Skeletal muscle cell (primary cell): ENCODE results near the gene FEV.
A peak's percentile ranks its signal among the peaks of the same experiment; 100 is the strongest.

Experiments
- DNase-seq: peaks from one replicate; pipeline ENCODE4 v3.0.0-alpha.2; 2010; ENCODE audit warnings: low read depth
- H3K4me3 ChIP-seq: 2 replicates; pipeline ENCODE4 v1.5.1; 2011; ENCODE audit warnings: low read depth, mild to moderate bottlenecking, control low read depth, low read length, moderate library complexity

The FEV gene

DNA sequence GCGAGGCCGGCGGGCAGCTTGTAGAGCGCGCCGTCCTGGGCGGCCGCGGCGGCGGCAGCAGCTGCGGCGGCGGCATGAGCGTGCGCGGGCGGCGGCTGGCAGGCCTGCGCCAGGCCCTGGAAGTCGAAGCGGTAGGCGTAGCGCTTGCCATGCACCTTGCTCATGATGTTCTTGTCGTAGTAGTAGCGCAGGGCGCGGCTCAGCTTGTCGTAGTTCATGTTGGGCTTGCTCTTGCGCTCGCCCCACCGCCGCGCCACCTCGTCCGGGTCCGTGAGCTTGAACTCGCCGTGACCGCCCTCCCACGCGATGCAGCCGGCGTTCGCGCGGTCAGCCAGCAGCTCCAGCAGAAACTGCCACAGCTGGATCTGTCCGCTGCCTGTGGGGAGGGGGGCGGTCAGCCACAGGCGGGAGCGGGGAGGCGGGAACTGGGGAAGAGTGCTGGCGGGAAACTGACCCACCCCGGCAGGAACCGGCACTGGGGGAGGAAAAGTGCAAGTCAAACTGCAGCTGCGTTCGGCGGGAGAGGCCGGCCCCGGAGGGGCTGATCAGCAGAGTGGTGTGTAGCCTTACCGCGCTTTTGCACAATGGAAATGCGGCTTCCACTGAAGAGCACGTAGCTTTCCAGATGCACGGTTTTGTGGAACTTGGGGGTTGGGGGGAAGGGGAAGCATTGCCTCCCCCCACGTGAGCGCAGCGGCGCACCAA lies 3.0 kb downstream of the FEV start:
- H3K4me3 ChIP-seq, result peak overlapping the region; percentile 20
- no peak for DNase-seq

DNA sequence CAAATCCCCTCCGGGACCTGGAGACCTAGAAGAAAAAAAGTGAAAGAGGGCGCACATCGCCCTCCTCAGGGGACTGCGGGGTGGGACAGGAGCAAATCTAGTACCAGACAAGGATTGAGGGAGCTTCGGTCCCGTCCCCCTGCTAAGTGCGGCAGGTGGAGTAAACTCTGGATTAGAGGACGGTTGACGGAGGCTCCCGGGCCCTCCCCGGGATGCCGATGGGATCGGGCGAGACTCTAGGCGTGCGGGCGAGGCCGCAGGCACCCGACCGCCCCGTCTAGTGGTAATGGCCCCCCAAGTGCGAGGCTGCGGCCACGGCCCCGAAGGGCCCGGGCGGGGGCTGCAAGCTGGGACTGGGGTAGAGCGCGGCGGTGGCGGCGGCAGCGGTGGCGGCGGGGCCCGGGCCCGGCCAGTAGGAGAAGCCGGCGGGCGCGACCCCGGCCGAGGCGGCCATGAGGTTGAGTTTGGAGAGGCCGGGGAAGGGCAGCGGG lies 3.5 kb downstream of the FEV start:
- H3K4me3 ChIP-seq, result no peak overlapping the region

DNA sequence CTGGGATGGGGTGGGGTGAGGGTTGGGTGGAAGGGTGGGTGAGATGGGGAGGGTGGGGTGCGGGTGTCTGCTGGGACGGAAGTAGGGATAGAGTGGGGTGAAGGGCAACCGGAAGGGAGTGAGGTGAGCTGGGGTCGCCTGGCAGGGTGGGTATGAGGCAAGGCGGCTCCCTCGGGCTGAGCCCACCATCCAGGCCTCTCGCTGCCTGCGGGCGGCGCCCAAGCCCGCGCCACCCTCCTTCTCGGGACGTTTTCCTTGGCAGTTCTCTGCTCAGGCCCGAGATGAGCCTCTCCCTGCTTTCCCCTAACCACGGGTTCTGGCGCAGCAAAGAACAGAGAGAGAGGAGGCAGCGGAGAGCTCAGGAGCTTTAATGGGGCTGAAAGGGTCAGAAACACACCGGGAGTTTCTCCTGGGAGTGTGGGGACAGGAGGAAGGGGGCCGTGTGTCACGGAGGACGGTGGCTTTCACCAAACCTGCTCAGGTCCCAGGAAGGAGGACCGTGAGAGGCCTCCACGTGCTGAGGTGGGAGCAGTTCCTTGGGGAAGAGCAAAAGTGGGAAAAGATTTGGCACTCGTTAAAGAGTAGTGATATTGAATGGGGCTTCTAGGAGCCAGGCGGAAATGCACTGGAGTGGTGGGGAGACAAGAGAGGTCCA lies 4.1 kb downstream of the FEV start:
- H3K4me3 ChIP-seq, result no peak overlapping the region
- DNase-seq, result no peak

More for the DNA sequence above, 3.5 kb downstream of the FEV start:
- DNase-seq, result no peak

DNA sequence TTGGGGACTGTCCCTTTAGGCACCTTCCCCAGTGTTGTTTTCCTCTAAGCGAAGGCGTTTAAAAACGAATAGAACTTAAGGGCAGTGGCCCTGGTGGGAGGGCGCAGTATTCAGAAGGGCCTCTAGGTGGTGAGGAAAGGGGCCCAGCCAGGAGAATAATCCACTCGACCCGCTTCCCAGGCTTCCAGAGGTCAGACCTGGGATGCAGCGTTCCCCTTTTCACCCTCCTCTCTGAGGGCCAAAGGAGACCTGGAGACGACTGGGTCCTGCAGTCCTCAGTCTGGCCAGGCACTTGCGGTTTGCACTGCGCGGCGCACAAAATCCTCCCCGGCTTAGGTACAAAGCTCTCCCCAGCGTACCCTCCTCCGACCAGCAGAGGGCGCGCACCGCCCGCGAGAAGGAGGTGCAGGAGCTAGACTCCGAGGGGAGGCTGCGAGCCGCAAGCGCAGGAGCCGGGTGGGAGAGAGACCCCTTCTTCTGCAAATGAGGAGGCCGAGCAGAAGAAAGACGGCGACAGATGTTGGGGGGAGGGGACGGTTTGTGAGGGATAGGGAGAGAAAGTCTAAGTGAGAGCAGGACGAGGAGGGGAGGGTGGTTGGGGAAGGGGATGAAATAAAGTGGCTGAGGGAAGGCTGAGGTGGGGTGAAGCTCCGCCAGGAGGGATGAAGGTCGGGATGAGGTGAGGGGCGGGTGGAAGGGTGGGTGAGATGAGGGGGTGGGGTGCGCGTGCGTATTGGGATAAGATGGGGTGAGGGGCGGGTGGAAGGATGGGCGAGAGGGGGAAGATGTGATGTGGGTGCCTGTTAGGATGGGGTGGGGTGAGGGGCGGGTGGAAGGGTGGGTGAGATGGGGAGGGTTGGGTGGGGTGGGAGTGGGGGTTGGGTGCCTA lies 4.9 kb downstream of the FEV start:
- no peak for DNase-seq
- peak overlapping the region; percentile 20 for H3K4me3 ChIP-seq

DNA sequence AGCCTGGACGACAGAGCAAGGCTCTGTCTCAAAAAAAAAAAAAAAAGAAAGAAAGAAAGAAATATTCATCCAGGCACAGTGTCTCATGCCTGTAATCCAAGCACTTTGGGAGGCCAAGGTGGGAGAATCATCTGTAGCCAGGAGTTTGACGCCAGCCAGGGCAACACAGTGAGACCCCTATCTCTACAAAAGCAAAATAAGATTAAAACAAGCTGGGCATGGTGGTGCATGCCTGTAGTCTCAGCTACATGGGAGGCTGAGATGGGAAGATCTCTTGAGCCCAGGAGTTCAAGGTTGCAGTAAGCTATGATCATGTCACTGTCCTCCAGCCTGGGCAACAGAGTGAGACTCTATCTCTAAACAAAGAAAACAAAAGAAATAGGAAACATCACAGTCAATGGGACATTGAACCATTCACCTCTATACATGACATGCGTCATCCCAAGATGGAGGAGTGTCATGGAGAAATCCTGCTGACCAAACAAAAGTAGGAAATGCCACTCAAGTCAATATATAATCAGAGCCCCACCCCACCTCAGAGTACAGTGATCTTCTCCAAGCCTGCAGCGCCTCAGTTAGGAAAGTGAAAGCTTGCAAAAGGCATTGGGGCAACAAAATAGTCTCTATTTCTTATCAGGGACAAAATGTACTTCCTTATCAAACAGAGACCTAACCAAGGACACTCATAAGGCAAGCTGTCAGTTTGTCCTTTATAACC lies 9.8 kb downstream of the FEV start:
- no peak overlapping the region for H3K4me3 ChIP-seq
- no peak for DNase-seq

DNA sequence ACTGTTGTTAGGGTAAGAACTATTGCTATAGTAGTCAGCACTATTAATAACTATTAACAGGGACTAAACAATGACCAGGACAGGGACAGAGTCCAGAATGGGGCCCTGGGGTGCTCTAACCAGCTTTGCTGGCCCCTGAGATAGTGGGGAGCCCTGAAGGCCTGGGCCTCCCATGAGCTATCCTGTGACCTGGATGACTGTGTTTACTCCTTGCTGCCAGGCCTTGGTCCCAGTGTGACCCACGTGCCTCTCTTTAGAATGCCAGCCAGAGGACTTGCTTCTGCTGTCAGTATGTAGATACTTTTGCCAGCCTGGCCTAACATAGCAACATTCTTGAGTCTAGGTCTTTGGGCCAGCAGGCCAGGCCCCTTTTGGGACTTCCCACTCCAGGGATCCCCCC lies 14.1 kb downstream of the FEV start:
- no peak overlapping the region for H3K4me3 ChIP-seq
- DNase-seq, result no peak

DNA sequence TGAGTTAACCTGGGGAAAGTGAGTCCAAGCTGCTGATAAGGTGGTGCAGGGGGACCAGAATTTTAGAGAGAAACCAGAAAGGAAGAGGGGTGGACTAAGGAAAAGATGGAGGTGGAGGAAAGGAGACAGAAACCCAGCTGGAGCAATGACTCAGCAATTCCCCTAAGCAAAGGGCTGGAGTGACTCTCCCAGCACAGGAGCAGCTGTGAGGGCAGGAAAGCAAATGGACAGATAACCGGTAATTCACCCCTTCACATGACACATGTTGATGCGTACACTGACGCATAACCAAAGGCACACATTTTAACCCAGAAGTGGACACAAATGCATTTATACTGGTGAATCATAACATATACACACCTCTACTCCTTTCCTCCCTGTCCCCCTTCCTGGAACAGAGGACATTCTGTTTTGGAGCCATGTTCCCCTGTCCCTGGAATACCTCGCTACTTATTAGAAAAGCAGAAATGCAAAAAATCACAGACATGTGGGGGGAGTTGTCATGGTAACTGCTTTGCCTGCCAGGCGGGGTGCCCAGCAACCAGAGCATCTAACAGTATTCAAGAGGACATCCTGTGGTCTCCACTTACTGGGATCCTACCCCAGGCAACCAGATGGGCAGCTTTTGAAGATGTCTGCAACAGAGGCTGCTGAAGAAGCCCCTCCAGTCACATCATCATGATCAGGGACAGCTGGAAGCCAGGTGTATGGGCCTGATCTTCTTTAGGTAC lies 20.8 kb downstream of the FEV start:
- no peak overlapping the region for H3K4me3 ChIP-seq
- DNase-seq, result peak; percentile 35

DNA sequence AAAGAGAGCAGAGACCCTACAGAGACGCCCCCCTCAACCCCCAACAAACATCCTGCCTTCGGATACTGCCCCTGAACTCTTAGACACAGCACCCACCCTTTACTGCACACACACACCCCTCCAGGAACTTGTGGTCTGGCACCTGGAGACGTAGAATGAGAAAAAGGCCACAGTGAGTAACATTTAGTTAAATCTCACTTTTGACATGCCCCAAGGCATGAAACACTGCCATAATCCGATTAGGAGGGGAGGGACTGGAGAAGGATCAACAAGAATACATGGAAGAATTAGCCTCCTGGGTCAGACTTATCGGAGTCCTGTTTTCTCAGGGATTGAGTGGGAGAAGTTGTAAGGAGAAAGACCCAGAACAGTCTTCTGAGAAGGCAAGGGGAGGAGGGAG lies 21.4 kb downstream of the FEV start:
- DNase-seq, result no peak

DNA sequence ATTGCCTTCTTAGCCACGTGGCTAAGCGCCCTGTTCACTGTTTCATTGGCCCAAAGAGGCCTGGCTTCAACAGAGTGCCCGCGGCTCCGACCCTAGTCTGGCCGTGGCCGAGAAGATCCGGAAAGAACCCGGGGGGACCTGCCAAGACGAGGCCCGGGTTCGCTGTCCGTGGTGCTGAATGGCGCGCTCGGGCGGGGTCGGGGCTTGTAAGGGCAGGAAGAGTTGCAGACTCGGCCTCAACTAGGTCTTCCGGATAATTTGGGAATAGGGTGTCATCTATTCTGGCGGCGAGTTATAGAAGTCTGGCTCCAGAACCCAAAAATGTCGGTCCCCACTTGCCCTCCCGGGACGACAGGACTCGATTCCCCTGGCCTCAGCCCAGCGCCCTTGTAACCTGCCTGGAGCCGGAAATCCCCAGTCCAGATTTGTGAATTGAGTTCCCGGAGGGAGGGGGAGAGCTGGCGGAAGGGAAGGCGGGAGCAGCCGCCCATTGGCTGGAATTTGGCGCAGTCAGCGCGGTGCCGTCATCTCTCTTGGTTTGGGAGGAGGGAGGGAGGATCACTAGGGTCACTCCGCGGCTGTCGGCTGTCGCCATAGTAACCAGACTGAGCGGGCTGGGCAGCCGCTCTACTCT lies 22.0 kb downstream of the FEV start:
- H3K4me3 ChIP-seq, result peak overlapping the region; percentile 28
- DNase-seq, result no peak

More for the DNA sequence above, 21.4 kb downstream of the FEV start:
- H3K4me3 ChIP-seq, result no peak overlapping the region

DNA sequence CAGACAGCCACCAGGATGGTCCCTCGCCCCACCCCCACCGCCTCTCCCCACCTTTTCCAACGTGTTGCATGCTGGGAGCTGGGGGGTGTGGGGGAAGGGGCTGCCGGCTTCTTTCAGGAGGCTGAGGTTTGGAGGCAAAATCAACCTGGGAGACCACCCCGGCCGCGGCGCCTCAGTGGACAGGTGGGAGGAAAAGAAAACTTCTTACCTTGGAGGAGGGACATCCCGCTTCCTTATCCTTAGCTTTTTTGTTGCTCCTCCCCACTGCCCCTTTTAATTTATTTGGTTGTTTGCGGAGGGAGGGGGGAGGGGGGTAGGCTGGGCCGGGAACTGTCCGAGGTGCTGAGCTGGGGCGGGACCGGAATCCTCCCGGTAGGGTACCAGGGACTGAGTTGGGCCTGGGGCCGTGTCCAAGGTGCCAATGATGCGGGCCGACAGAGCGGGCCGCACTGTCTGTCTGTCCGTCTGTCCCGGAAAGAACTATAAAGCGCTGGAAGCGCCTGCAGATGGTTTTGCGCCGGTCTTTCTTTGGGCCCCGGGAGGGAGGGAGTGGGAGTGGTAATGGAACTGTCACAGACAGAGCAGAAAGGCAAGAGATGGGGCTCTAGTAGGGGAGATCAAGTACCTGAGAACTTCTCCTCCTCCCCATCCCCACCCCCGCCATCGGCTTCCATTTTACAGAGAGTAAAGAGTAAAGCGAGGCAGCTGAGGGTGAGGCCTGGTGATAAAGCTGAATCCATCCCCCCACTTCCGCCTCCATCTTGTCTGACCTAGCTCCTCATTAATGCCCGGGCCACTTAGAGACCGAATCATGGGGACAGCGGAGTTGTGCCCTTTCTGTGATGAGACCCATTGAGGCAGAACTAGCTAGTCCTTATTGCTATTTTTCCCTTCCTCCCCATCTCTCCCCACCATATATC lies 23.1 kb downstream of the FEV start:
- H3K4me3 ChIP-seq, result no peak overlapping the region
- no peak for DNase-seq

DNA sequence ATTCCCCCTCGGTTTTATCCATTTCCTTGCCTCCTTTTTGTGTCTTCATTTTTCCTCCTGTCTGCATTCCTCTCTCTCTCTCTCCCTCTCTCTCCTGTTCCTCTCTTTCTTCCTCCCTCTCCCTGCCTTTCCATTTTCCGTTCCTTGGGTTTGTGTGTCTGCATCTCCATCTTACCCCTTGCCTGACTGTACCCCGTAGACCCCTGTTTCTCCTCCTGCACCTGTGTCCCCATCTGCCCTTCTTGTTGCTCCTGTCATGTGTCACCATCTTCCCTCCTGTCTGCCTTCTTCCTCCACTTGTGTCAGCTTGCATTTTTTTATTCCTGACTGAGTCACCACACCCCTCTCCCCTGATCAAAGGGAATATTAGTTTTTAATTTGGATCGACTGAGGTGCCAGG lies 23.8 kb downstream of the FEV start:
- no peak overlapping the region for H3K4me3 ChIP-seq
- DNase-seq, result no peak

DNA sequence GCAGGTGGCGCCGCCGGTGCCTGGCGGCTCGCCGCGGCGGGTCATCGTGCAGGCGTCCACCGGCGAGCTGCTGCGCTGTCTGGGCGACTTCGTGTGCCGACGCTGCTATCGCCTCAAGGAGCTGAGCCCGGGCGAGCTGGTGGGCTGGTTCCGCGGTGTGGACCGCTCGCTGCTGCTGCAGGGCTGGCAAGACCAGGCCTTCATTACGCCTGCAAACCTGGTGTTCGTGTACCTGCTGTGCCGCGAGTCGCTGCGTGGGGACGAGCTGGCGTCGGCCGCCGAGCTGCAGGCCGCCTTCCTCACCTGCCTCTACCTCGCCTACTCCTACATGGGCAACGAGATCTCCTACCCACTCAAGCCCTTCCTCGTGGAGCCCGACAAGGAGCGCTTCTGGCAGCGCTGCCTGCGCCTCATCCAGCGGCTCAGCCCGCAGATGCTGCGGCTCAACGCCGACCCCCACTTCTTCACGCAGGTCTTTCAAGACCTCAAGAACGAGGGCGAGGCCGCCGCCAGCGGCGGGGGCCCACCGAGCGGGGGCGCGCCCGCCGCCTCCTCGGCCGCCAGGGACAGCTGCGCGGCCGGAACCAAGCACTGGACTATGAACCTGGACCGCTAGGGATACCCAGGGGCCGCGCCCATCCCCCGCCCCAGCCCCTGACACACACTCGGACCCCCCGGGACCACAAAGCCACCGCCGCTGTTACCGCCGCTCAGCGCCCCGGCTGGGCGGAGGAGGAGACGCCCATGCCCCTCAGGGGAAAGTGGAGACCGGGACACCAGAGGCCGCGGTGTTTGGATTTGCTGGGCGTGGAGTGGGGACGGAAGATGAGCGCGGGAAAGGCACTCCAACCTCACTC lies 24.4 kb downstream of the FEV start:
- H3K4me3 ChIP-seq, result no peak overlapping the region
- no peak for DNase-seq

DNA sequence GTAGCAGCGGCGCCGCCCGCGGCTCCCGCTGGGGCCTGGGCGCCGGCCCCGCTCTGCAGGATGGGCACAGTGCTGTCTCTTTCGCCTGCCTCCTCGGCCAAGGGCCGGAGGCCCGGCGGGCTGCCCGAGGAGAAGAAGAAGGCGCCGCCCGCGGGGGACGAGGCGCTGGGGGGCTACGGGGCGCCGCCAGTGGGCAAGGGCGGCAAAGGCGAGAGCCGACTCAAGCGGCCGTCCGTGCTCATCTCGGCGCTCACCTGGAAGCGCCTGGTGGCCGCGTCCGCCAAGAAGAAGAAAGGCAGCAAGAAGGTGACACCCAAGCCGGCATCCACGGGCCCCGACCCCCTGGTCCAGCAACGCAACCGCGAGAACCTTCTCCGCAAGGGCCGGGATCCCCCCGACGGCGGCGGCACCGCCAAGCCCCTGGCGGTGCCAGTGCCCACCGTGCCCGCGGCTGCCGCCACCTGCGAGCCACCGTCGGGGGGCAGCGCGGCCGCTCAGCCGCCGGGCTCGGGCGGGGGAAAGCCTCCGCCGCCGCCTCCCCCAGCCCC lies 25.1 kb downstream of the FEV start:
- H3K4me3 ChIP-seq, result peak overlapping the region; percentile 45

DNA sequence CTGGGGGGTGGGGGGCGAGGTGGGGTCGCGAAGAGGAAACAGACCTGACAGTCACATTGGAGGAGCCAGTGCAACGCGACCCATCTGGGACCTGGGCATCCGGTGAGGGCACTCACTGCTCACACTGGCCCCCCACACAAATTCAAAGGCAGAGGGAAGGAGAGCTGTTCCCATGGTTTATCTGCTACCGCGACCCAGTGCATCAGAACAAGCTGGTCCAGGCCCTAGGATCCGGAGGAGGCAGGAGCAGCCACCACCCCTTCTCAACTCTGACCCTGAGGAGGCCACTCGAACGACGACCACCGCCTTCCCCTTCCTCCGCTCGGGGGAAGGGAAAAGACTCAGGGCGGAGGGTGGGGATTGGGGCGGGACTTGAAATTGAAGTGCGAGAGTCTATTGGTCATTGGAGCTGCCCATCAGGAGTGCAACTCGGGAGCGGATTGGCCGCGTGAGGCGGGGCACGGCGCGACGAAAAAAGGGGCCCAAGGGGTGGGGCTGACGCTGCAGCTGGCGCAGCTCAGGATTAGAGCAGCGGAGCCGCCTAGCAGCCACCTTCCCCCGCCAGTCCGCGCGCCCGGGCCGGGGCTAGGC lies 25.7 kb downstream of the FEV start, which contains the start of gene CDK5R2:
Gene CDK5R2, plus strand, starts transcription at position 526 of the 591 bp plus-strand sequence. CDS start 155 bp downstream, outside the sequence.
- peak within 1 kb of the TSS; percentile 45 for H3K4me3 ChIP-seq
- peak; percentile 26 for DNase-seq

More for the DNA sequence above, 25.1 kb downstream of the FEV start:
- DNase-seq, result no peak

DNA sequence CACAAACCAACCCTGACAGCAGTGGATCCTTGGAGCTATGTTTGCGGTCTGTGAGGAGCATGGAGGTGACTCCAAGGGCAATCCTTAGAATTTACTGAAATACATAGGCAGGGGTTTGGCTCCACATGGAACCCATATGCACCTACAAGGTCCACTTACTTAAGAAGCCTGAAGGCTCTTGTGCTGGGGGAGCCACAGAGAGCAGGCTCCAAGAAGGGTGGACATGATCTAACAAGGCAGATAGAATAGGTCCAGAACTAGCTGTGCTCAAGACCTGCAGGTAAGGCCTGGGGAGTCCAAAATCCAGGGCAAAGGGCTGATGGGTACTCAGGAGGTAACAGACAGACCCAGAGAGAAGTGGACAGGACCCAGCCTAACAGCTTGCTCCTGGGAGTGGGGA lies 26.7 kb downstream of the FEV start:
- no peak for DNase-seq
- H3K4me3 ChIP-seq, result no peak overlapping the region

DNA sequence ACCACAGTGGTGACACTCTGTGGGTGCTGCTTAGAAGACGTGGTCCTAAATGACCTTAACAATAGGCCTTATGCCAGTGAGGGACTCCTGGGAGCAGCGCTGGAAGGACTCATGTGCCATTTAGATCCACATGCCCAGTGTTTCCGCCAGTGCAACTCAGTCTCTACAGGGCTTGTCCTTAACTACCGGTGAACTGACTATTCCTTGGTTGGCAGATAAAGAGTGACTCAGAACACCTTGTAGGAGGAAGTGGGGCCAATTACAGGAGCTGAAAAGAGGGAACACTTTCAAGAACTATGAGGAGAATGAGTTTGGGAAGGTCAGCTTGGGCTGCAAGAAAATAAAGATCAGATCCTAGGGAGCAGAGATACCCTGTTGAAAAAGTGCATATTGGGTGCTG lies 27.3 kb downstream of the FEV start:
- DNase-seq, result no peak
- no peak overlapping the region for H3K4me3 ChIP-seq
